GM10847 (cell line): ENCODE data around the gene BNC2.

Experiments used
- POLR2A ChIP-seq: IDR thresholded peaks from 2 replicates; pipeline ENCODE4 v1.6.1; 2011; ENCODE audit not compliant: insufficient read length; ENCODE audit errors: extremely low read depth

Gene BNC2

GRCh38 chr9:16664211-16664610 is 206.3 kb downstream of the BNC2 start:
- TF ChIP-seq POLR2A = no peak

GRCh38 chr9:16661816-16662215 is 208.7 kb downstream of the BNC2 start:
- TF ChIP-seq POLR2A = no peak

- TF ChIP-seq POLR2A = no peak
Observed at GRCh38 chr9:16659096-16659495, 211.4 kb downstream of the BNC2 start.

GRCh38 chr9:16656432-16657169 is 213.9 kb downstream of the BNC2 start:
- no peak for TF ChIP-seq POLR2A

GRCh38 chr9:16654596-16655126 is 215.8 kb downstream of the BNC2 start:
- TF ChIP-seq POLR2A = no peak

GRCh38 chr9:16653491-16654399 is 216.7 kb downstream of the BNC2 start:
- TF ChIP-seq POLR2A = no peak

GRCh38 chr9:16652582-16652981 is 217.9 kb downstream of the BNC2 start:
- no peak for TF ChIP-seq POLR2A

GRCh38 chr9:16651446-16651964 is 219.0 kb downstream of the BNC2 start:
- no peak for TF ChIP-seq POLR2A

- no peak for TF ChIP-seq POLR2A
Observed at GRCh38 chr9:16645970-16646369, 224.5 kb downstream of the BNC2 start.

GRCh38 chr9:16642421-16643109 is 227.9 kb downstream of the BNC2 start:
- no peak for TF ChIP-seq POLR2A

GRCh38 chr9:16640649-16641048 is 229.8 kb downstream of the BNC2 start:
- TF ChIP-seq POLR2A = no peak

- TF ChIP-seq POLR2A = no peak
Observed at GRCh38 chr9:16639644-16640043, 230.8 kb downstream of the BNC2 start.

- TF ChIP-seq POLR2A = no peak
Observed at GRCh38 chr9:16637911-16638310, 232.6 kb downstream of the BNC2 start.

- no peak for TF ChIP-seq POLR2A
Observed at GRCh38 chr9:16637218-16637617, 233.3 kb downstream of the BNC2 start.

- no peak for TF ChIP-seq POLR2A
Observed at GRCh38 chr9:16633794-16634193, 236.7 kb downstream of the BNC2 start.
